ENCODE data around the gene LAG3. TPM values are rescaled to one million over a fixed set of nuclear protein-coding genes. Genes with fewer than 3 reads are reported as not detected.
"Not testable (repeated sequence)": the region's sequence is repeated elsewhere in the genome, so short reads cannot be mapped to it uniquely, and the experiment has no call there.

The LAG3 gene
- not detected in 2 replicates for total RNA-seq

GRCh38 chr12:6772331-6772695 is at the start of gene LAG3:
TSS of gene LAG3 (plus strand) at chr12:6772520. CDS start at chr12:6772853, 333 bp downstream.
- no peak for DNase-seq (ENCODE audit: extremely low read depth, low read depth, low spot score)

- no peak for DNase-seq (ENCODE audit: extremely low read depth, low read depth, low spot score)
Measured at GRCh38 chr12:6722863-6723262, 49.5 kb upstream of the LAG3 start.

- peak; percentile 89 for DNase-seq (ENCODE audit: extremely low read depth, low read depth, low spot score)
Measured at GRCh38 chr12:6723607-6724408, 48.5 kb upstream of the LAG3 start, which contains the start of gene COPS7A. TSS of gene COPS7A (plus strand) at chr12:6724046. CDS start at chr12:6724657, 611 bp downstream.

GRCh38 chr12:6724409-6724797 is 47.9 kb upstream of the LAG3 start:
- DNase-seq (ENCODE audit: extremely low read depth, low read depth, low spot score), result no peak

GRCh38 chr12:6725350-6725749 is 47.0 kb upstream of the LAG3 start:
- DNase-seq (ENCODE audit: extremely low read depth, low read depth, low spot score), result no peak

GRCh38 chr12:6729186-6729585 is 43.1 kb upstream of the LAG3 start:
- DNase-seq (ENCODE audit: extremely low read depth, low read depth, low spot score), result no peak

GRCh38 chr12:6730169-6730568 is 42.2 kb upstream of the LAG3 start:
- DNase-seq (ENCODE audit: extremely low read depth, low read depth, low spot score), result no peak

- DNase-seq (ENCODE audit: extremely low read depth, low read depth, low spot score), result no peak
Measured at GRCh38 chr12:6734506-6735387, 37.6 kb upstream of the LAG3 start.

GRCh38 chr12:6735448-6736191 is 36.7 kb upstream of the LAG3 start:
- no peak for DNase-seq (ENCODE audit: extremely low read depth, low read depth, low spot score)

- no peak for DNase-seq (ENCODE audit: extremely low read depth, low read depth, low spot score)
Measured at GRCh38 chr12:6736754-6737153, 35.6 kb upstream of the LAG3 start.

GRCh38 chr12:6742080-6742479 is 30.2 kb upstream of the LAG3 start:
- not testable (repeated sequence) for DNase-seq (ENCODE audit: extremely low read depth, low read depth, low spot score)

- DNase-seq (ENCODE audit: extremely low read depth, low read depth, low spot score), result no peak
Measured at GRCh38 chr12:6742834-6743233, 29.5 kb upstream of the LAG3 start.

GRCh38 chr12:6743300-6743699 is 29.0 kb upstream of the LAG3 start:
- not testable (repeated sequence) for DNase-seq (ENCODE audit: extremely low read depth, low read depth, low spot score)

- no peak for DNase-seq (ENCODE audit: extremely low read depth, low read depth, low spot score)
Measured at GRCh38 chr12:6745741-6746525, 26.4 kb upstream of the LAG3 start.

- no peak for DNase-seq (ENCODE audit: extremely low read depth, low read depth, low spot score)
Measured at GRCh38 chr12:6747216-6747615, 25.1 kb upstream of the LAG3 start.

- no peak for DNase-seq (ENCODE audit: extremely low read depth, low read depth, low spot score)
Measured at GRCh38 chr12:6748761-6749160, 23.6 kb upstream of the LAG3 start.

GRCh38 chr12:6750506-6750905 is 21.8 kb upstream of the LAG3 start:
- no peak for DNase-seq (ENCODE audit: extremely low read depth, low read depth, low spot score)

- DNase-seq (ENCODE audit: extremely low read depth, low read depth, low spot score), result no peak
Measured at GRCh38 chr12:6751767-6752166, 20.6 kb upstream of the LAG3 start.

GRCh38 chr12:6752167-6752920 is 20.0 kb upstream of the LAG3 start:
- no peak for DNase-seq (ENCODE audit: extremely low read depth, low read depth, low spot score)

Measured in glomerular endothelial cell (primary cell).